ENCODE measurements around the gene KCNIP4.

KCNIP4 gene

DNA sequence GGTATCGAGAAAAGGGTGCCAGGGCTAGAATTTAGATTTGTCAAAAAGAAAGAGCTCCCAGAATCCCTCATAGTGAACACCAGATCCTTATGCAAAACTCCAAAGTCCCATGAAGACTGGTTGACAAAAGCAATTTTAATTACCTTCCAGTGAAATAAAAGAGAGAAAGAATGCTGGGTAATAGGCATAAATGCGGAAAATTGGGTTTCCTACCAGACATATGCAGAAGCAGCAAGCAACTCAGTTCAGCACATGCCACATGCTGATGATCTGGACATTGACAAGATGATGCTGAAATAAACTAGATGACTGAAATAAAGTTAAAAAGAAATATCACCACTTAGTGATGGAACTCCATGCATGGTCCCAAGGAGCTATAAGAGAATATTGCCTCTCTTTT, 83.9 kb downstream of the KCNIP4 start:
- no peak overlapping the region for H3K4me3 ChIP-seq (ENCODE audit: low read depth, low read length)
- DNase-seq (ENCODE audit: low read depth) = no peak
- TF ChIP-seq, protein P1, sequence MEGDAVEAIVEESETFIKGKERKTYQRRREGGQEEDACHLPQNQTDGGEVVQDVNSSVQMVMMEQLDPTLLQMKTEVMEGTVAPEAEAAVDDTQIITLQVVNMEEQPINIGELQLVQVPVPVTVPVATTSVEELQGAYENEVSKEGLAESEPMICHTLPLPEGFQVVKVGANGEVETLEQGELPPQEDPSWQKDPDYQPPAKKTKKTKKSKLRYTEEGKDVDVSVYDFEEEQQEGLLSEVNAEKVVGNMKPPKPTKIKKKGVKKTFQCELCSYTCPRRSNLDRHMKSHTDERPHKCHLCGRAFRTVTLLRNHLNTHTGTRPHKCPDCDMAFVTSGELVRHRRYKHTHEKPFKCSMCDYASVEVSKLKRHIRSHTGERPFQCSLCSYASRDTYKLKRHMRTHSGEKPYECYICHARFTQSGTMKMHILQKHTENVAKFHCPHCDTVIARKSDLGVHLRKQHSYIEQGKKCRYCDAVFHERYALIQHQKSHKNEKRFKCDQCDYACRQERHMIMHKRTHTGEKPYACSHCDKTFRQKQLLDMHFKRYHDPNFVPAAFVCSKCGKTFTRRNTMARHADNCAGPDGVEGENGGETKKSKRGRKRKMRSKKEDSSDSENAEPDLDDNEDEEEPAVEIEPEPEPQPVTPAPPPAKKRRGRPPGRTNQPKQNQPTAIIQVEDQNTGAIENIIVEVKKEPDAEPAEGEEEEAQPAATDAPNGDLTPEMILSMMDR (IDR thresholded peaks at IDR 0.05; ENCODE audit: low read depth, low read length, missing control alignments) = no peak

DNA sequence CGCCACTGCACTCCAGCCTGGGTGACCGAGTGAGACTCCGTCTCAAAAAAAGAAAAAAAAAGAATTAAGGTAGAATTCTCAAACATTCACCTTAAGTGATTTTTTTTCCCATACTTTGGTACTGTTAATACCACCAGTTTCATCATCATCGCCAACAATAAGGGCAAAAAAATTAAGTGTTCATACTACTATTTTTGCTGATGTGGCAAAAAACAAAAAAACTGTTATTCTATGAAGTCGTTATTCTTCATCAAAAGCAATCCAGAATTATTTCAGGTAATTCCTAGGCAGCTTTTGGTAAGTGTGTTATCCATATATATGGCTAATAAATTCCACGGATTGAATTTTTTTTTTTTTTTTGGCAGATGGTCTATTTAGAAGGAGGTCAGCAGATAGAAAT, 85.7 kb downstream of the KCNIP4 start:
- TF ChIP-seq, protein P1 (IDR thresholded peaks at IDR 0.05; ENCODE audit: low read depth, low read length, missing control alignments) = no peak
- H3K4me3 ChIP-seq (ENCODE audit: low read depth, low read length) = no peak overlapping the region
- no peak for DNase-seq (ENCODE audit: low read depth)

DNA sequence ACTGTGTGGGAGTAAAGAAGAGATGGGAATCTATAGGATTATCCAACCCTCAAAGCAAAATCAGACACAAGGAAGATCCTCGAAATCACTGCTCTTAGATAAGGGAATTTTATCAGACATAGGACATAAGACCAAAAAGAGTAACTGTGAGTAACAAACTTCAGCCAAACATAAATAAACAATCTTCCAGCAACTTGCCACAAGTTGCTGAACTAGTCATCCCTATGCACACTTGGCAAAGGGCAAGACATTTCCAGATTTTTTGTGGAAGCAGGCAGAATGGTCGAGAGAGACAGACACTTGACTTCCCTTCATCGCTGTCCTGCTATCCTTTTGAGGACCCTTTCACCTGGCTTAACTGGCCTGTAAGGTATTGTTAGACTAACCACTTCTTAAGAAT, 89.6 kb downstream of the KCNIP4 start:
- TF ChIP-seq, protein P1 (IDR thresholded peaks at IDR 0.05; ENCODE audit: low read depth, low read length, missing control alignments) = no peak
- no peak for DNase-seq (ENCODE audit: low read depth)
- no peak overlapping the region for H3K4me3 ChIP-seq (ENCODE audit: low read depth, low read length)

DNA sequence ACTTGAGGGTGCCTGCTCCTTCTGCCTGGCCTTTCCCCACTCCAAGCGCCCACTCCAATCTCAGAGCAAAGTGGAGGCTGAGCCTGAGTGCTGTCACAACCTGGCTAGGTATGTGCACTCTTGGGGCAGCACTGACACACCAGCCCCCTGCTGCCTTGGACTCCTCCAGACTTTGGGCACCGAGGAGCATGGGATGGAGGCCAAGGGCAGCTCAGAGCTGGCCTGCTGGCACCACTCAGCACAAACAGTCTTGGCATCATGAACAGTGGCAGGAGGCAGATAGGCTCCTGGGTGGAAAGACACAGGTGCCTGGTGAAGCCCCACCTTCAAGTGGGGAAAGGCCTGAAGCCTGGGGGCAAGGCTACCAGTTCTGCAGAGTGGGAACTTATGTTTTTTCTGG, 91.8 kb downstream of the KCNIP4 start:
- H3K4me3 ChIP-seq (ENCODE audit: low read depth, low read length) = no peak overlapping the region
- TF ChIP-seq, protein P1 (IDR thresholded peaks at IDR 0.05; ENCODE audit: low read depth, low read length, missing control alignments) = no peak
- no peak for DNase-seq (ENCODE audit: low read depth)

DNA sequence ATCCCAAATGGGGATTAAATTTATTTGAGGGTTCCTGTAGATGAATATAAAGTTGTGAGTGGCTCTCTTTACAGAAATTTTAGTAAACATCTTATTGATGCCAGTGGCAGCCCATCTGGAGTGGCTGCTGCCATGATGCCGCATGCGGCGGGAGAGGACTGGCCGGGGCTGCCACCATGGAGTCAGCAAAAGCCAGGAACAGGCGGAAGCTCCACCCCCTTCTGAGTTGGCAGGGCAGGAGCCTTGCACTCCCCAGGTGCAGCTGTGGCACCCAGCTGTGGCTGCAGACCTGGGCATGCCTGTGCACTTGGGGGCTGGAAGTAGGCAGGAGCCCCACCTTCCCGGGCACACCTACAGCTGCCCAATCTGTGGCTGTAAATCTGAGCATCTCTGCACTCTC, 92.3 kb downstream of the KCNIP4 start:
- TF ChIP-seq, protein P1 (IDR thresholded peaks at IDR 0.05; ENCODE audit: low read depth, low read length, missing control alignments) = no peak
- H3K4me3 ChIP-seq (ENCODE audit: low read depth, low read length) = no peak overlapping the region
- DNase-seq (ENCODE audit: low read depth) = no peak

DNA sequence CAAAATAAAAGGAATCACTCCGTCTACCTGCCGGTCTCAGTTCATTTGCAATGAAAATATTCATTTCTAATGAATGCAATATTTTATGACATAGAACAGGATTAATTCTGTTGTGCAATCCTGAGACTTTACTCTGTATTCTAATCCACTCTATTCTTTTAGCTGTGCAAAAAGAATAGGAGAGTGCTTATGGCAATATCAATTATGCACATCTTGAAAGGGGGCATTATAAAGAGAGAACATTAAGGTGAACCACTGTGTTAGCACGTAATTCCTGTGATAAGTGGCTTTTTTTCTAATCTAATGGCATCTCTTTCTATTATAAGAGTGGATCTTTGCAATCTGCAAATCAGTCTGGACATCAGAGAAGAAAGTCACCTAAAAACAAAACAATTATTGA, 99.5 kb downstream of the KCNIP4 start:
- no peak for DNase-seq (ENCODE audit: low read depth)
- no peak overlapping the region for H3K4me3 ChIP-seq (ENCODE audit: low read depth, low read length)
- TF ChIP-seq, protein P1 (IDR thresholded peaks at IDR 0.05; ENCODE audit: low read depth, low read length, missing control alignments) = no peak

DNA sequence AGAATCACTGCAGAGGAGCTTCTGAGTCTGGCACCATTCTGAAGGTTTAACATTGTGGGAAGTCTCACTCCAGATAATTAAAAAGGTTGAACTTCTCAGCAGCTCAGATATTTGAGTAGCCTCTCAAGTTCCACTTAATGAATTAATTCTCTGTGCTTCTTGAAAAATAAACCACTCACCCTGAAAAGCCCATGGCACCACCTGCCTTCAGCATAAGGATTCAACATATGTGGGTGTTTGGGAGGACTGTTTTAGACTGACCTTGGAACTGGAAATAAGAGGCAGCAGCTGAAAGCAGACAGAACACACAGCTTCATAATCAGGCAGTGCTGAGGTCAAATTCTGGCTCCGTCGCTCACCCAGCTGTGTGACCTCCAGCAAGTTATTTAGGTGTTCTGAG, 100.6 kb downstream of the KCNIP4 start:
- TF ChIP-seq, protein P1 (IDR thresholded peaks at IDR 0.05; ENCODE audit: low read depth, low read length, missing control alignments) = no peak
- DNase-seq (ENCODE audit: low read depth) = no peak
- H3K4me3 ChIP-seq (ENCODE audit: low read depth, low read length) = no peak overlapping the region
